T-helper 2 cell treated with Interferon-gamma antibody and Interleukin-4, amounts not matched to agents 5 μg/mL and 100 μg/mL, for 36 hours (primary cell): ENCODE measurements around the gene MYH6.
"Not testable (repeated sequence)": the region's sequence is repeated elsewhere in the genome, so short reads cannot be mapped to it uniquely, and the experiment has no call there.

Experiments used
- DNase-seq: peaks from one replicate; pipeline ENCODE4 v3.0.0; 2021; ENCODE audit warnings: low spot score
- H3K27ac Mint-ChIP-seq: one replicate; pipeline ENCODE4 v1.8.0; 2021; ENCODE audit warnings: mild to moderate bottlenecking, mixed read lengths
- H3K27me3 Mint-ChIP-seq: one replicate; pipeline ENCODE4 v1.8.0; 2021; ENCODE audit warnings: low read depth, mixed read lengths
- H3K36me3 Mint-ChIP-seq: one replicate; pipeline ENCODE4 v1.8.0; 2021; ENCODE audit warnings: low read depth, mixed read lengths
- H3K4me1 Mint-ChIP-seq: one replicate; pipeline ENCODE4 v1.8.0; 2021; ENCODE audit warnings: low read depth, mixed read lengths
- H3K4me3 Mint-ChIP-seq: one replicate; pipeline ENCODE4 v1.8.0; 2022; ENCODE audit warnings: mild to moderate bottlenecking, moderate library complexity, mixed read lengths
- H3K9me3 Mint-ChIP-seq: one replicate; pipeline ENCODE4 v1.8.0; 2021; ENCODE audit warnings: mixed read lengths

The MYH6 gene

DNA sequence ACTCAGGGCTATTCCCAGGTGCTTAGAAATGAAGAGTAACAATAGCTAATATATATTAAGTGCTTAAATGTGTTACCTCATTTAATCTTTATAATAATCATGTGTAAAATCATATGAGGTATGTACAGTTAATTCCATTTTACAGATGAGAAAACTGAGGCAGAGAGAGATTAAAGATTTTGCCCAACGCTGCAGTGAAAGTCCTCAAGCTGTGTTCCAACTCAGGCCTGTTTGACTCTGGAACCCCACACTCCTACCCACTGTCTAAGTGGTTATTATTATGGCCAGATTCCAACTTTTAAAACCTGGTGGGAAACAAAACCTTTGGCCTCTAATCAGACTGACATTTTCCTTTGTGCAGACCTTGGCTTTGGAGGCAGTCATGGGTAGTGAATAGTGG, 21.1 kb downstream of the MYH6 start:
- no peaks in the 10 kb centered on the region for H3K4me1 Mint-ChIP-seq
- DNase-seq: no peak
- H3K27me3 Mint-ChIP-seq: no peaks in the 10 kb centered on the region
- H3K36me3 Mint-ChIP-seq: no peaks in the 10 kb centered on the region
- no peak overlapping the region for H3K4me3 Mint-ChIP-seq
- H3K9me3 Mint-ChIP-seq: no peaks in the 10 kb centered on the region
- no peak overlapping the region for H3K27ac Mint-ChIP-seq

- not testable (repeated sequence) for H3K9me3 Mint-ChIP-seq, H3K4me1 Mint-ChIP-seq, H3K4me3 Mint-ChIP-seq, DNase-seq, H3K36me3 Mint-ChIP-seq, H3K27me3 Mint-ChIP-seq, H3K27ac Mint-ChIP-seq
Observed at GRCh38 chr14:23386266-23386657, 21.8 kb downstream of the MYH6 start.

- Mint-ChIP-seq H3K27ac (no peak overlapping the region), H3K4me3 (no peak overlapping the region), H3K36me3 (no peaks in the 10 kb centered on the region), H3K27me3 (peaks cover 4% of the 10 kb centered on the region), H3K4me1 (no peaks in the 10 kb centered on the region), H3K9me3 (no peaks in the 10 kb centered on the region)
- no peak for DNase-seq
Observed at GRCh38 chr14:23385642-23386265, 22.3 kb downstream of the MYH6 start.

GRCh38 chr14:23385244-23385641, 22.8 kb downstream of the MYH6 start:
- DNase-seq: no peak
- Mint-ChIP-seq H3K27me3 (peaks cover 4% of the 10 kb centered on the region), H3K36me3 (no peaks in the 10 kb centered on the region)

DNA sequence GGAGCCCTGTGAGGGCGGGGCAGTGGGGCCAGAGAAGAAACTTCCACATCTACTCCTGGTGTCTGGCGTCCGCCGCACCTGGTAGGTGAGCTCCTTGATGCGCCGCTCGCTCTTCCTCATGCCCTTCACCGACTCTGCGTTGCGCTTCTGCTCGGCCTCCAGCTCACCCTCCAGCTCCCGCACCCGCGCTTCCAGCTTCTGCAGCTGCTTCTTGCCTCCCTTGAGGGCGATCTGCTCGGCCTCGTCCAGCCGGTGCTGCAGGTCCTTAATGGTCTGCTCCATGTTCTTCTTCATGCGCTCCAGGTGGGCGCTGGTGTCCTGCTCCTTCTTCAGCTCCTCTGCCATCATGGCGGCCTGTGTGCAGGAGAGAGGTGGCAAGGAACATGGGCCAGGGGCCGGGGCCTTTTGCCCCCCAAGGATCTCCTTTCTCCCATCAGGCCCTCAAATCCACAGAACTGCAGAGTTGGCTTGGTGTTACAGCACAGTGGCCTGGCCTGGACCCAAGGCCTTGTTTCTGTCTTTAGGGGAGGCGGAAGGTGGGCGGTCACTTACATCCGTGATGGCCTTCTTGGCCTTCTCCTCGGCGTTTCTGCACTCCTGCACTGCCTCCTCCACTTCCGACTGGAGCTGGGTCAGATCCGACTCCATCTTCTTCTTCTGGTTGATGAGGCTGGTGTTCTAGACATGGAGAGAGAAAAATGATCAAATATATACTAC, 23.6 kb downstream of the MYH6 start:
- no peak overlapping the region for H3K27ac Mint-ChIP-seq
- H3K4me3 Mint-ChIP-seq: no peak overlapping the region
- peaks cover 4% of the 10 kb centered on the region for H3K27me3 Mint-ChIP-seq
- no peaks in the 10 kb centered on the region for H3K9me3 Mint-ChIP-seq
- no peaks in the 10 kb centered on the region for H3K4me1 Mint-ChIP-seq
- H3K36me3 Mint-ChIP-seq: no peaks in the 10 kb centered on the region
- no peak for DNase-seq

More at GRCh38 chr14:23385244-23385641, 22.8 kb downstream of the MYH6 start:
- H3K4me1 Mint-ChIP-seq: no peaks in the 10 kb centered on the region
- no peaks in the 10 kb centered on the region for H3K9me3 Mint-ChIP-seq
- no peak overlapping the region for H3K4me3 Mint-ChIP-seq
- no peak overlapping the region for H3K27ac Mint-ChIP-seq

GRCh38 chr14:23382731-23383440, 25.2 kb downstream of the MYH6 start:
- H3K27me3 Mint-ChIP-seq: peaks cover 4% of the 10 kb centered on the region
- no peak overlapping the region for H3K4me3 Mint-ChIP-seq
- H3K9me3 Mint-ChIP-seq: no peaks in the 10 kb centered on the region

DNA sequence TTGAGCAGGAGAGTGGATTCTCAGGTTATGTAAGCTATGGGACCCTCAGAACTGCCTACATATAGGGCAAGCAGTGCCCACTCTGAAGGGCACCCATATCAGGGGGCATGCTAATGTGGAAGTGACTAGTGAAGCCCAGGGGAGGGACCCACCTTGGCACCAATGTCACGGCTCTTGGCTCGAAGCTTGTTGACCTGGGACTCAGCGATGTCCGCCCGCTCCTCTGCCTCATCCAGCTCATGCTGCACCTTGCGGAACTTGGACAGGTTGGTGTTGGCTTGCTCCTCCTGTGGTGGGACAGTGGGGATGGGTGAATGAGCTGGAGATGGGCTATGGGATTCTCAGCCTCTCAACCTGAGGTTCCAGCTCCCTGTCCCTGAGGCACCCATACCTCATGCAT, 25.8 kb downstream of the MYH6 start:
- no peak overlapping the region for H3K4me3 Mint-ChIP-seq
- H3K27ac Mint-ChIP-seq: no peak overlapping the region
- no peaks in the 10 kb centered on the region for H3K36me3 Mint-ChIP-seq
- peaks cover 4% of the 10 kb centered on the region for H3K27me3 Mint-ChIP-seq
- no peak for DNase-seq
- no peaks in the 10 kb centered on the region for H3K4me1 Mint-ChIP-seq
- no peaks in the 10 kb centered on the region for H3K9me3 Mint-ChIP-seq

More at GRCh38 chr14:23382731-23383440, 25.2 kb downstream of the MYH6 start:
- Mint-ChIP-seq H3K36me3 (no peaks in the 10 kb centered on the region), H3K27ac (no peak overlapping the region), H3K4me1 (no peaks in the 10 kb centered on the region)
- no peak for DNase-seq

DNA sequence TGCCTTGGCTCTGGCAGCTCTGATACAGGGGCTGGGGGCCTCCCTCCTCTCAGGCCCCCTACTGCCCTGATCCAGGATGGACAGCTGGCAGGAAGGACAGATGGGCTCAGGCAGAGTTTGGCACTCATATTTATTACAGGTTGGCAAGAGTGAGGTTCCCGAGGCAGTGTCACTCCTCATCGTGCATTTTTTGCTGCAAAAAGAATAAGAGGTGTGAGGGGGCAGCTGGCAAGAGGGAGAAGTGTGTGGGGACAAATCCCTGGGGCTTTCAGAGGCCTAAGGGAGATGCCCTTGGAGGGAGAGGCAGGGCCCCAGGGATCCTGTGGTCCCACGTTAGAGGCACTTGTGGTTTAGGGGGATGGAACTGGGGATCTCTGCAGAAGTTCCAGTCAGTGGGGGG, 26.2 kb downstream of the MYH6 start:
- no peaks in the 10 kb centered on the region for H3K9me3 Mint-ChIP-seq
- H3K4me3 Mint-ChIP-seq: no peak overlapping the region
- no peak overlapping the region for H3K27ac Mint-ChIP-seq
- H3K4me1 Mint-ChIP-seq: no peaks in the 10 kb centered on the region
- no peak for DNase-seq
- H3K27me3 Mint-ChIP-seq: peaks cover 4% of the 10 kb centered on the region
- no peaks in the 10 kb centered on the region for H3K36me3 Mint-ChIP-seq

DNA sequence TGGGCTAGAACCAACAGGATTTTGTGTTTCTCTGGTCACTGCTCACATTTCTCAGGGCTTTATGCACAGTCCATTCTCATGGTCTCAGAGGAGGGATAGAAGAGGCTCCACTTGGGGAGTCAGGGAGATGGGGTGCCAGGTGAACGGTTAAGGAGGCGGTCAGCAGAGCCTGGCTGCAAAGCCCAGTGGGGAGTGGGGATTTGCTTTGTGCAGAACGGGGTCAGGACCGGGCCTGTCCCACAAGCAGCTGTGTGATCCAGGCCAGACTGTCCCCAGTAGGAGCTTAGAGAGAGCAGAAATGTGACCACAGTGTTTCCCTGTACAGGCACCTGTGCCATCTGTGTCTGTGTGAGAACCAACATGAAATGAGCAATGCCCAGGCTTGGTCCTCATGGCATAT, 27.1 kb downstream of the MYH6 start:
- no peak overlapping the region for H3K27ac Mint-ChIP-seq
- H3K4me1 Mint-ChIP-seq: no peaks in the 10 kb centered on the region
- H3K27me3 Mint-ChIP-seq: peaks cover 4% of the 10 kb centered on the region

GRCh38 chr14:23380197-23380914, 27.7 kb downstream of the MYH6 start:
- Mint-ChIP-seq H3K27ac (no peak overlapping the region), H3K27me3 (peaks cover 4% of the 10 kb centered on the region), H3K36me3 (no peaks in the 10 kb centered on the region), H3K4me3 (no peak overlapping the region), H3K4me1 (no peaks in the 10 kb centered on the region), H3K9me3 (no peaks in the 10 kb centered on the region)
- DNase-seq: no peak

More for the DNA sequence above, 27.1 kb downstream of the MYH6 start:
- H3K4me3 Mint-ChIP-seq: no peak overlapping the region
- no peaks in the 10 kb centered on the region for H3K9me3 Mint-ChIP-seq
- H3K36me3 Mint-ChIP-seq: no peaks in the 10 kb centered on the region
- no peak for DNase-seq

GRCh38 chr14:23379366-23380196, 28.5 kb downstream of the MYH6 start:
- Mint-ChIP-seq H3K27me3 (peaks cover 4% of the 10 kb centered on the region), H3K36me3 (no peaks in the 10 kb centered on the region), H3K27ac (no peak overlapping the region), H3K9me3 (no peaks in the 10 kb centered on the region), H3K4me1 (no peaks in the 10 kb centered on the region), H3K4me3 (no peak overlapping the region)
- peak; percentile 35 for DNase-seq

DNA sequence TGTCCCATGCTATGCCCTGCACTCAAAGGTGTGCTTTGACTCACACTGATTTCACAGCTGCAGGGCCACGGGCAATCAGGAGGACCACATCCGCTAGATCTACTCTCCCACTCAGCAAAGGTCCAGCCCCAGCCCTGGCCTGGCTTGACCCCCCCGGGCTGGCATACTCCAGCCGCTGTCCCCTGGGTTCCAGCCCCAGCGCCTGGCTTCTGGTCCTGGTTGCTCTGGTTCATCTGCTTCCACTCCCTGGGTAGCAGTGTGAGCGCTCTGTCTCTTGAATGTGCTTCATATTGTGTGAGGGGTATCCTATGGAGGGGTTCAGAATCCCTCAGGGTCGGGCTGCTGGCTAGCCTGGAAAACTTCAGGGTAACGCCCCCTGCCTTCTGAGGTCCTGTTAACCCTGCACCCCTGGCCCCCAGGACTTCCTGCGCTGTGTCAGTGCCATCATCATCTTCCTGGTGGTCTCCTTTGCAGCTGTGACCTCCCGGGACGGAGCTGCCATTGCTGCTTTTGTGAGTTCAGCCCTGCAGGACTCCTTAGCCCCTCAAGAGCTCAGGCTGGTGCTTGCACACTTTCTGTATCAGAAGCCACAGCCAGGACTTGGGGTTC, 29.4 kb downstream of the MYH6 start:
- Mint-ChIP-seq H3K27me3 (peaks cover 6% of the 10 kb centered on the region), H3K9me3 (no peaks in the 10 kb centered on the region), H3K4me3 (no peak overlapping the region), H3K4me1 (no peaks in the 10 kb centered on the region), H3K36me3 (no peaks in the 10 kb centered on the region), H3K27ac (no peak overlapping the region)
- no peak for DNase-seq
